Naive thymus-derived CD8-positive, alpha-beta T cell (primary cell): ENCODE results near the gene PDE4B. TPM values are rescaled to one million over a fixed set of nuclear protein-coding genes. Genes with fewer than 3 reads are reported as not detected.

Source experiments
- ATAC-seq, 2 donors: fragments of 150-1000 bp; cut with Tn5 transposase in 1 of 2; sonication (Bioruptor Pico), chemical (Tn5 transposase) in 1 of 2; 1 replicate in 1 of 2; 2 replicates in 1 of 2; pipeline ENCODE4 v1.10.0; 2021; ENCODE audit warnings: mild to moderate bottlenecking in 2 of 2, moderate library complexity in 2 of 2
- POLR2A ChIA-PET: fragments of 350-600 bp; sonication (Branson Sonifier 250); formaldehyde crosslinking; loops from one replicate; lab custom pipeline; 2021; ENCODE audit warnings: antibody characterized with exemption; lab: Charles Lee
- DNase-seq, 10 donors: peaks; one replicate each; pipeline versions ENCODE4 v3.0.0 to v3.0.0-alpha.2; 2020 to 2022
- H3K27ac Mint-ChIP-seq, 10 donors: one replicate each; pipeline ENCODE4 v1.8.0; 2020 to 2022; ENCODE audit warnings: mild to moderate bottlenecking in 10 of 10, mixed read lengths in 10 of 10, moderate library complexity in 4 of 10, inconsistent platforms in 1 of 10
- H3K27me3 Mint-ChIP-seq, 5 donors: one replicate each; pipeline ENCODE4 v1.8.0; 2021 to 2022; ENCODE audit warnings: mixed read lengths in 5 of 5
- H3K36me3 Mint-ChIP-seq, 3 donors: one replicate each; pipeline ENCODE4 v1.8.0; 2020 to 2022; ENCODE audit warnings: mixed read lengths in 3 of 3, mild to moderate bottlenecking in 2 of 3, inconsistent platforms in 1 of 3
- H3K4me1 Mint-ChIP-seq, 4 donors: one replicate each; pipeline ENCODE4 v1.8.0; 2021 to 2022; ENCODE audit warnings: mixed read lengths in 4 of 4
- H3K4me3 Mint-ChIP-seq, 10 donors: one replicate each; pipeline ENCODE4 v1.8.0; 2020 to 2022; ENCODE audit warnings: mild to moderate bottlenecking in 10 of 10, mixed read lengths in 10 of 10, moderate library complexity in 6 of 10, inconsistent platforms in 1 of 10
- H3K9me3 Mint-ChIP-seq, 9 donors: one replicate each; pipeline ENCODE4 v1.8.0; 2020 to 2022; ENCODE audit warnings: mixed read lengths in 9 of 9, mild to moderate bottlenecking in 3 of 9, inconsistent platforms in 1 of 9, moderate library complexity in 1 of 9
- polyA plus RNA-seq, 3 donors: library from polyadenylated mRNA; unstranded; fragments of 300-500 nt; fragmentation: Illumina TruSeq; gene quantifications; one replicate each; pipeline ENCODE4 v1.2.3, GENCODE V29; 2021
- total RNA-seq, 8 experiments: library from RNA in 2 of 8; stranded (reverse) in 2 of 8; gene quantifications; one replicate each; pipeline ENCODE4 v1.2.3 and lab custom pipeline; 2021 to 2026

The PDE4B gene
- total and polyA plus RNA-seq, 5 experiments from 2014 or later: 27.4 to 35.2 (median 31.9) TPM

GRCh38 chr1:66265268-66265667 is 472.6 kb downstream of the PDE4B start:
- H3K4me1 Mint-ChIP-seq: peaks cover 18 to 35% (median 29%) of the 10 kb centered on the region in 4 donors
- peak overlapping the region in 2 of 10 donors; percentile 24 to 37 for H3K27ac Mint-ChIP-seq
- POLR2A ChIA-PET: interaction anchor here (1.4 kb wide), 1 partner anchor 10 kb away, joined by 8 read pairs; no protein-coding TSS in a partner anchor
- ATAC-seq (no peak), DNase-seq (no peak)
- H3K27me3 Mint-ChIP-seq: no peaks in the 10 kb centered on the region
- H3K4me3 Mint-ChIP-seq: no peak overlapping the region
- H3K36me3 Mint-ChIP-seq: no peaks in the 10 kb centered on the region
- no peaks in the 10 kb centered on the region for H3K9me3 Mint-ChIP-seq

GRCh38 chr1:66265796-66266195 is 473.1 kb downstream of the PDE4B start:
- no peak overlapping the region for H3K4me3 Mint-ChIP-seq
- no peaks in the 10 kb centered on the region for H3K27me3 Mint-ChIP-seq
- ATAC-seq (no peak), DNase-seq (no peak)
- no peaks in the 10 kb centered on the region for H3K9me3 Mint-ChIP-seq
- peaks cover 17 to 33% (median 27%) of the 10 kb centered on the region in 4 donors for H3K4me1 Mint-ChIP-seq
- H3K36me3 Mint-ChIP-seq: no peaks in the 10 kb centered on the region
- POLR2A ChIA-PET: no interaction called here
- H3K27ac Mint-ChIP-seq: peak overlapping the region in 2 of 10 donors; percentile 16 to 56

DNA sequence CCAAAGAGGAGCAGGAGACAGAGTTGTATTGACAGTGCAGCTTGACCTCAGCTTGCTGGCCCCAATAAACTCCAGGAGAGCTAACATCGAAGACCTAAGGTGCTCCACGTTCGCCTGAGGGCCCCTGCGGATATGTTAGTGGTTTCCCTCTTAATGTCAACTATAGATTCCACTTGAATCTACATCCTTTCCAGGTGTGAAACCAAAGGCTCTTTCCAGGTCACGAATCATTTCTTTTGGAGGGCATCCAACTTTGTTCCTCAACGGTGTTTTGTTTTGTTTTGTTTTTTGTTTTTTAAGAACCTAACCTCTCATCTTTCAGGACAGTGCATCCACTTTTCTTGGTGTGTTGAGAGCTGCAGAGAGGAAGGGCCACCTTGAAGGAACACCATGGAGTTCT is 473.7 kb downstream of the PDE4B start:
- H3K36me3 Mint-ChIP-seq: no peaks in the 10 kb centered on the region
- H3K4me3 Mint-ChIP-seq: no peak overlapping the region
- peaks cover 17 to 30% (median 24%) of the 10 kb centered on the region in 4 donors for H3K4me1 Mint-ChIP-seq
- H3K27ac Mint-ChIP-seq: peak overlapping the region in 4 of 10 donors; percentile 5 to 56 (median 25)
- ATAC-seq: no peak
- POLR2A ChIA-PET: no interaction called here
- H3K9me3 Mint-ChIP-seq: no peaks in the 10 kb centered on the region
- no peaks in the 10 kb centered on the region for H3K27me3 Mint-ChIP-seq
- DNase-seq: no peak

- ATAC-seq (no peak), DNase-seq (no peak)
- Mint-ChIP-seq H3K36me3 (no peaks in the 10 kb centered on the region), H3K4me1 (peaks cover 17 to 30% (median 24%) of the 10 kb centered on the region in 4 donors), H3K4me3 (no peak overlapping the region), H3K27me3 (no peaks in the 10 kb centered on the region), H3K27ac (peak overlapping the region in 1 of 10 donors; percentile 34), H3K9me3 (no peaks in the 10 kb centered on the region)
- POLR2A ChIA-PET: no interaction called here
These were observed 474.1 kb downstream of the PDE4B start for GRCh38 chr1:66266756-66267155.

DNA sequence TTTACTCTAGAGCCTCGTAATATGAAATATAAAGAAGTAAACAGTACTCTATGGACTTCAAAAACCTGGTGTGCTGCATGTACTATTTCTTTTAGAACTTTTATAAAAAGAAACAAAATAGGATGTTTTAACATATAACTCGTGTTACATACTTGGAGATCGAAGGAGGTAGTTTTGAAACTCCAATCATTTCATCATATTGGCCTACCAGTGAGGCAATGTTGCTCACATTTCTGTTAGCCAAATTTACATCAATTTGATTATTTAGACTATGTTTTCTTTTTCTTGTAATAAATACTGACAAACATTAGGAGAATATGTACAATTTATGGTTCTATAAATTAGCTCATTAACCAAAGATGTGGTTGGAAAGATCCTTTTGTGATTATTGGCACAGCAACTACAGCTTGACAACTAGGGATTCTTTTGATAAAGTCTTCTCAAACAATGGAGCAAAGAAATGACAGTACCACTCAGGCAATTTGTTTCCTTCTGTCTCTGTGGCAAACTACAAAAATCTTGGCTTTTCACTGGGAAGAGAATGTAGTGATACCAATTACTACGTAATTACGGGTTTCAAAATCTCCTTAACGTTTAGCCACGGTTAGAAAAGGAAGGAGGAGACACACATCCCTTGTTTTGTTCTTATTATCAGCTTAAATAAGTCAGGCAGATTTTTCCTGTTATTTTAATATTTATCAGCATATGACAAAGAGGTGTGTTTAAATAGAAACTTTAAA is 474.7 kb downstream of the PDE4B start:
- no peak overlapping the region for H3K4me3 Mint-ChIP-seq
- H3K4me1 Mint-ChIP-seq: peaks cover 22 to 30% (median 25%) of the 10 kb centered on the region in 4 donors
- POLR2A ChIA-PET: no interaction called here
- no peaks in the 10 kb centered on the region for H3K36me3 Mint-ChIP-seq
- DNase-seq (no peak), ATAC-seq (no peak)
- H3K27me3 Mint-ChIP-seq: no peaks in the 10 kb centered on the region
- H3K27ac Mint-ChIP-seq: peak overlapping the region in 1 of 10 donors; percentile 34
- no peaks in the 10 kb centered on the region for H3K9me3 Mint-ChIP-seq

- Mint-ChIP-seq H3K4me1 (peaks cover 26 to 40% (median 32%) of the 10 kb centered on the region in 4 donors), H3K36me3 (no peaks in the 10 kb centered on the region), H3K4me3 (no peak overlapping the region), H3K9me3 (no peaks in the 10 kb centered on the region), H3K27me3 (no peaks in the 10 kb centered on the region), H3K27ac (no peak overlapping the region)
- POLR2A ChIA-PET: no interaction called here
- no peak for ATAC-seq
- no peak for DNase-seq
These were observed 476.5 kb downstream of the PDE4B start for GRCh38 chr1:66269222-66269621.

- DNase-seq (no peak), ATAC-seq (no peak)
- Mint-ChIP-seq H3K4me1 (peaks cover 28 to 50% (median 42%) of the 10 kb centered on the region in 4 donors), H3K27ac (peak overlapping the region in 2 of 10 donors; percentile 57 to 74), H3K4me3 (no peak overlapping the region), H3K36me3 (no peaks in the 10 kb centered on the region), H3K9me3 (no peaks in the 10 kb centered on the region), H3K27me3 (no peaks in the 10 kb centered on the region)
- POLR2A ChIA-PET: no interaction called here
These were observed 477.6 kb downstream of the PDE4B start for GRCh38 chr1:66270119-66270812.

DNA sequence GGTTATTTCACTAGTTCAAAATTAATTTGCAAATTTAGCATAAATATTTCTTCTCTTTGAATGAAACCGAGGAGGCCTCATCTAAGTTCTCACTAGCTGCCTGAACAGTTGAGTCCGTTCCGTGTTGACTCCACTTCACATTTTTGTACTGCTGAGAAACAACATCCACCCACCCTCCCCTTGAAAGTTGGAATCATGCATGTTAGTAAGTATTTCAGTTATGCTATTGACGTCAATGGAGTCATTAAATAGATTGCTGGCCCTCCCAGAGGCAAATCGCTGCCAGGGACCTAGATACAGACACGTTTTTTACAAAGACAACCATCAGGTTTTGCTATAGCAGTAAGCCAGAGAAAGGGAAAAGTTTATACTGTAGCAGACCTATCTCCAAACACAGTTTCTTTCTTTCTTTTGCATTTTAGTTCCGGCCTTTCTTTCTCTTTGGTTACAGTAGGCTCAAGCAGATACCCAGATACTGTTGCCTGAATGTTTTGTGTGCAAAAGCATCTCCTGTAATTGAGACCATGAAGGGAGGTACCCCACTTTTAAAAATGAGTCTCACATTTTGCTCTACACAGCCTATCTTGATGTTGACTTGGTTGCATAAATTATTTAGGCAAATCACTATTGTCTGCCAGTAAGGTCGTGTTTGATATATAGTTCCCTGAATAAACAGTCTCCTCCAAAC is 478.7 kb downstream of the PDE4B start:
- no peaks in the 10 kb centered on the region for H3K36me3 Mint-ChIP-seq
- no peaks in the 10 kb centered on the region for H3K27me3 Mint-ChIP-seq
- POLR2A ChIA-PET: no interaction called here
- peak overlapping the region; percentile 40 to 90 (median 83) for H3K27ac Mint-ChIP-seq
- no peaks in the 10 kb centered on the region for H3K9me3 Mint-ChIP-seq
- peak overlapping the region in 6 of 10 donors; percentile 6 to 52 (median 28) for H3K4me3 Mint-ChIP-seq
- DNase-seq (peak in 6 of 10 donors; percentile 4 to 61 (median 31)), ATAC-seq (peak; percentile 57 to 58)
- peaks cover 30 to 56% (median 50%) of the 10 kb centered on the region in 4 donors for H3K4me1 Mint-ChIP-seq

DNA sequence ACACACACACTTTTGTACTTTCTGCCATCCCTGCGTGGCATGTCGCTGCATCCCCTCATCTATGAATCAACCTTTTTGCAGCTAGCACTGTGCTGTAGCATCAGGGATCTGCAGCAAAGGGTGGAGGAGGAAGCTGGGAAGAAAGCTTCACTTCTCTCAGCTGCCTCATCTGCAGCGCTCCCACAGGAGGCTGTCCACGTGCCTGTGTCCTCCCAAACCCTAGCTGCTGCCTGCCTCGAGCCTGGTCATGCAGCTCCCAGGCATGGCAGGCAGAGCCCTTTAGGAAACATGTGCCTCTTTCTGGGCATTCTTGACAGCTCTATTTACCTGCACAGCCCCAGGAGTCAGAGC is 479.2 kb downstream of the PDE4B start:
- ATAC-seq (no peak), DNase-seq (no peak)
- peak overlapping the region in 9 of 10 donors; percentile 40 to 90 (median 86) for H3K27ac Mint-ChIP-seq
- H3K9me3 Mint-ChIP-seq: no peaks in the 10 kb centered on the region
- H3K4me3 Mint-ChIP-seq: peak overlapping the region in 4 of 10 donors; percentile 6 to 40 (median 21)
- no peaks in the 10 kb centered on the region for H3K27me3 Mint-ChIP-seq
- POLR2A ChIA-PET: interaction anchor here (1.4 kb wide), 1 partner anchor 9 kb away, joined by 3 read pairs; no protein-coding TSS in a partner anchor
- H3K36me3 Mint-ChIP-seq: no peaks in the 10 kb centered on the region
- H3K4me1 Mint-ChIP-seq: peaks cover 30 to 58% (median 55%) of the 10 kb centered on the region in 4 donors

DNA sequence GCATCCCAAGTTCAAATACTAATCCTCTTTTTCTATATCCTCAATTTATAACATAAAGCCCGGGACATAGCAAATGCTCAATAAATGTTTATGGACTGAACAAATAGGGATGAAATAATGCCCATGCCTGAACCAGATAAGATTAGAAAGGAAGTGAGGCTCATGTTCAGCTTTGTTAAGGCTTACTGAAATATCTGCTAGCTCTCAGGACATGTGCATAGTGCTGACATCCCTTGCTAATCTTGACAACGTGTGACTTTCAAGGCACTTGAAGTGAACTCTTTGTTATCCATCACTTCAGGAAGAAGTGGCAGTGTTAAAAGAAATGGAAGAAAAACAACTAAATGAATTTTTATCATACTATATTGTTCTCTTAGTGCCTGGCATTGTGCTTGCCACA is 481.0 kb downstream of the PDE4B start:
- ATAC-seq: no peak
- Mint-ChIP-seq H3K36me3 (no peaks in the 10 kb centered on the region), H3K4me1 (peaks cover 40 to 74% (median 70%) of the 10 kb centered on the region in 4 donors), H3K4me3 (peak overlapping the region in 1 of 10 donors; percentile 3), H3K27me3 (no peaks in the 10 kb centered on the region), H3K27ac (peak overlapping the region in 4 of 10 donors; percentile 8 to 87 (median 42)), H3K9me3 (no peaks in the 10 kb centered on the region)
- POLR2A ChIA-PET: interaction anchor here (1.2 to 3.1 kb wide), 2 partner anchors 9 to 58 kb away, joined by 3 to 8 read pairs; no protein-coding TSS in a partner anchor
- DNase-seq: no peak

GRCh38 chr1:66274634-66275033 is 481.9 kb downstream of the PDE4B start:
- Mint-ChIP-seq H3K9me3 (no peaks in the 10 kb centered on the region), H3K4me1 (peaks cover 50 to 84% (median 80%) of the 10 kb centered on the region in 4 donors), H3K27ac (peak overlapping the region in 9 of 10 donors; percentile 32 to 95 (median 90)), H3K4me3 (peak overlapping the region in 5 of 10 donors; percentile 26 to 79 (median 73)), H3K36me3 (no peaks in the 10 kb centered on the region), H3K27me3 (no peaks in the 10 kb centered on the region)
- POLR2A ChIA-PET: interaction anchor here (0.9 to 3.1 kb wide), 4 partner anchors 10 to 100 kb away, joined by 3 to 8 read pairs (median 5); no protein-coding TSS in a partner anchor
- ATAC-seq (peak in 1 of 2 donors; percentile 29), DNase-seq (no peak)

- no peaks in the 10 kb centered on the region for H3K36me3 Mint-ChIP-seq
These were observed 482.4 kb downstream of the PDE4B start for GRCh38 chr1:66275083-66275482.

More at GRCh38 chr1:66275083-66275482, 482.4 kb downstream of the PDE4B start:
- ATAC-seq: peak; percentile 66 to 79
- Mint-ChIP-seq H3K9me3 (no peaks in the 10 kb centered on the region), H3K4me3 (peak overlapping the region; percentile 62 to 84 (median 74)), H3K4me1 (peaks cover 52 to 88% (median 85%) of the 10 kb centered on the region in 4 donors), H3K27ac (peak overlapping the region; percentile 79 to 95 (median 92)), H3K27me3 (no peaks in the 10 kb centered on the region)
- peak in 6 of 10 donors; percentile 1 to 61 (median 34) for DNase-seq
- POLR2A ChIA-PET: interaction anchor here (0.9 to 3.1 kb wide), 4 partner anchors 10 to 99 kb away, joined by 3 to 8 read pairs (median 5); no protein-coding TSS in a partner anchor
